DOHH2 (cell line): Measurements from ENCODE around the gene CAPZA1.

Experiments used
- H3F3A ChIP-seq: fragments of 200-600 bp; sonication (generic), shearing (Covaris generic); 2 replicates; pipeline ENCODE4 v1.6.0; 2016; ENCODE audit warnings: antibody characterized with exemption, mild to moderate bottlenecking; ENCODE audit not compliant: control insufficient read depth, insufficient read depth
- H3K27ac ChIP-seq: fragments of 200-600 bp; sonication (generic); 2 replicates; pipeline ENCODE4 v1.5.1; 2014; ENCODE audit warnings: low read depth, mild to moderate bottlenecking, low read length, moderate library complexity
- H3K27me3 ChIP-seq: fragments of 200-600 bp; sonication (generic); 2 replicates; pipeline ENCODE4 v1.6.1; 2014; ENCODE audit warnings: mild to moderate bottlenecking, low read length, mixed read lengths; ENCODE audit not compliant: control insufficient read depth
- H3K36me3 ChIP-seq: fragments of 200-600 bp; sonication (generic); 2 replicates; pipeline ENCODE4 v1.6.1; 2014; ENCODE audit warnings: mild to moderate bottlenecking, low read length, moderate library complexity, mixed read lengths; ENCODE audit not compliant: control insufficient read depth
- H3K4me1 ChIP-seq: fragments of 200-600 bp; sonication (generic); 2 replicates; pipeline ENCODE4 v1.6.1; 2014; ENCODE audit warnings: mild to moderate bottlenecking, low read length, mixed read lengths; ENCODE audit not compliant: control insufficient read depth
- H3K4me2 ChIP-seq: fragments of 200-600 bp; sonication (generic); 2 replicates; pipeline ENCODE4 v1.6.0; 2014; ENCODE audit warnings: mild to moderate bottlenecking, low read length, moderate library complexity
- H3K4me3 ChIP-seq: fragments of 200-600 bp; sonication (generic); 2 replicates; pipeline ENCODE4 v1.5.1; 2014; ENCODE audit warnings: mild to moderate bottlenecking, low read length, mixed read lengths
- H3K79me2 ChIP-seq: fragments of 200-600 bp; sonication (generic); 2 replicates; pipeline ENCODE4 v1.6.1; 2014; ENCODE audit warnings: mild to moderate bottlenecking, low read length, mixed read lengths; ENCODE audit not compliant: control insufficient read depth
- H3K9me2 ChIP-seq: fragments of 200-600 bp; sonication (generic); replicated peaks from 2 replicates; pipeline ENCODE4 v1.6.1; 2014; ENCODE audit warnings: mild to moderate bottlenecking, low read length, mixed read lengths; ENCODE audit not compliant: control insufficient read depth
- H3K9me3 ChIP-seq: fragments of 200-600 bp; sonication (generic); 2 replicates; pipeline ENCODE4 v1.6.1; 2014; ENCODE audit warnings: antibody characterized with exemption, low read length, mixed read lengths; ENCODE audit not compliant: control insufficient read depth, insufficient read depth
- H4K20me1 ChIP-seq: fragments of 200-600 bp; sonication (generic); 2 replicates; pipeline ENCODE4 v1.6.0; 2014; ENCODE audit warnings: low read depth, mild to moderate bottlenecking, antibody characterized with exemption, low read length, moderate library complexity; ENCODE audit not compliant: control insufficient read depth, insufficient read depth
- CTCF ChIP-seq: fragments of 200-600 bp; sonication (generic); IDR thresholded peaks from one replicate; pipeline ENCODE4 v1.5.1; 2014; ENCODE audit warnings: antibody characterized with exemption, mild to moderate bottlenecking, low read depth, low read length; ENCODE audit not compliant: poor library complexity, severe bottlenecking
- EZH2phosphoT487 ChIP-seq: fragments of 200-600 bp; sonication (generic); IDR thresholded peaks from 2 replicates; pipeline ENCODE4 v1.6.1; 2017; ENCODE audit warnings: borderline replicate concordance, mild to moderate bottlenecking, antibody characterized with exemption, low read length, moderate library complexity, mixed read lengths

CAPZA1 gene

DNA sequence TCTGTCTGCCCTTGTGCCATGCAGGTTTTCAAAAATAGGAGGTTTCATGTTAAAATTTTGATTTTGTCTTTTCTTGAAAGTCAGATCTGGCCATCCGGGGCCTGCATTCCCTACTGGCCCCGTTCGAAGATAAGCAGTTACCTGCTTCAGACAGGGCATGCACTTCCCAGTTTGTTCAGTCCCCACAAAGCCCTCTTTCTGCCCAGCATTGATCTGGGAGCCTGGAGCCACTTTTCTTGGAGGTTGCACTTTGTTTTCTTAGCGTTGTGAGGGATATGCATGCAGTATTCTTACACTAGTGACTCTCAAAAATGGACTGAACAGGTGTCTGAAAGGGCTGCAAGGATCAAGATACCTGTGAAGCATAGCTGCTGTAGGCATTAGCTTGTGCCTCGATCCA lies 66.3 kb downstream of the CAPZA1 start:
- TF ChIP-seq EZH2phosphoT487 (no peak), CTCF (no peak)
- no peaks in the 10 kb centered on the region for H3F3A ChIP-seq
- no peaks in the 10 kb centered on the region for H3K36me3 ChIP-seq
- H3K4me3 ChIP-seq, result no peak overlapping the region
- H4K20me1 ChIP-seq, result no peaks in the 10 kb centered on the region
- H3K9me3 ChIP-seq, result no peaks in the 10 kb centered on the region
- H3K4me1 ChIP-seq, result no peaks in the 10 kb centered on the region
- no peak overlapping the region for H3K4me2 ChIP-seq
- no peak overlapping the region for H3K27ac ChIP-seq
- H3K27me3 ChIP-seq, result no peaks in the 10 kb centered on the region
- no peaks in the 10 kb centered on the region for H3K9me2 ChIP-seq
- no peaks in the 10 kb centered on the region for H3K79me2 ChIP-seq

DNA sequence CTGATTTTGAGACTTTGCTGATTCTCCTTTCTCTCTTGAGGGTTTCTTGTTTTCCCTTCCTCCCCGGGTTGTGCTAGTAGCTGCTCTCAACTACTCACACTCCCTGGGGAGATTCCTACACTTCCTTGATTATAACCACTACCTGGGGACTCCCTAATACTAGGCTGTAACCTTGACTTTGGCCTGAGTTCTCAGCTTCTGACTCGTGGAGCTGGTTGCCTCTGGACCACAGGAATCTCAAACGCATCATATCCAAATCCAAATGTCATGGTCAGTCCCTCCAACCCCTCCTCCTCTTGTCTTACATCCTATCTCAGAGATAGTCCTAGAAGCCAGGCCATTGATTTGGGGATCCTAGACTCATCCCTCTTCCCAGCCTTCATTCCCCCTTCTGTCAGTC lies 66.8 kb downstream of the CAPZA1 start:
- no peaks in the 10 kb centered on the region for H3F3A ChIP-seq
- no peaks in the 10 kb centered on the region for H3K9me2 ChIP-seq
- no peaks in the 10 kb centered on the region for H3K4me1 ChIP-seq
- H3K36me3 ChIP-seq, result no peaks in the 10 kb centered on the region
- no peaks in the 10 kb centered on the region for H3K79me2 ChIP-seq
- H4K20me1 ChIP-seq, result no peaks in the 10 kb centered on the region
- H3K4me2 ChIP-seq, result no peak overlapping the region
- no peak overlapping the region for H3K27ac ChIP-seq
- H3K9me3 ChIP-seq, result no peaks in the 10 kb centered on the region
- H3K27me3 ChIP-seq, result no peaks in the 10 kb centered on the region
- TF ChIP-seq EZH2phosphoT487, result no peak
- no peak for TF ChIP-seq CTCF
- no peak overlapping the region for H3K4me3 ChIP-seq

GRCh38 chr1:112686835-112687234 lies 67.2 kb downstream of the CAPZA1 start:
- Histone ChIP-seq H3K27me3 (no peaks in the 10 kb centered on the region), H3K4me2 (no peak overlapping the region), H3K4me3 (no peak overlapping the region), H3K9me2 (no peaks in the 10 kb centered on the region), H3K27ac (no peak overlapping the region), H3K4me1 (no peaks in the 10 kb centered on the region), H3K9me3 (no peaks in the 10 kb centered on the region), H3K79me2 (no peaks in the 10 kb centered on the region), H3F3A (no peaks in the 10 kb centered on the region), H4K20me1 (no peaks in the 10 kb centered on the region), H3K36me3 (no peaks in the 10 kb centered on the region)
- no peak for TF ChIP-seq EZH2phosphoT487
- no peak for TF ChIP-seq CTCF

GRCh38 chr1:112687361-112687760 lies 67.7 kb downstream of the CAPZA1 start:
- no peaks in the 10 kb centered on the region for H3K27me3 ChIP-seq
- no peaks in the 10 kb centered on the region for H3K79me2 ChIP-seq
- no peak for TF ChIP-seq EZH2phosphoT487
- TF ChIP-seq CTCF, result no peak
- H3K27ac ChIP-seq, result no peak overlapping the region
- no peaks in the 10 kb centered on the region for H3K4me1 ChIP-seq
- H3K4me3 ChIP-seq, result no peak overlapping the region
- H3K4me2 ChIP-seq, result no peak overlapping the region
- no peaks in the 10 kb centered on the region for H4K20me1 ChIP-seq
- no peaks in the 10 kb centered on the region for H3F3A ChIP-seq
- H3K36me3 ChIP-seq, result no peaks in the 10 kb centered on the region
- no peaks in the 10 kb centered on the region for H3K9me3 ChIP-seq
- H3K9me2 ChIP-seq, result no peaks in the 10 kb centered on the region
